H9 (cell line): ENCODE data around the gene PM20D1. TPM values are rescaled to one million over a fixed set of nuclear protein-coding genes. Genes with fewer than 3 reads are reported as not detected.

Experiments used
- DNase-seq: peaks from one replicate; pipeline ENCODE4 v3.0.0-alpha.2; 2017
- H2AFZ ChIP-seq: one replicate; pipeline ENCODE4 v1.6.1; 2013; ENCODE audit warnings: mild to moderate bottlenecking, low read length, control low read depth, moderate library complexity
- H2AK5ac ChIP-seq: 2 replicates; pipeline ENCODE4 v1.6.1; 2013; ENCODE audit warnings: low read length, control low read depth, mixed read lengths; ENCODE audit not compliant: insufficient read length
- H2BK120ac ChIP-seq: one replicate; pipeline ENCODE4 v1.6.1; 2013; ENCODE audit warnings: low read depth, mild to moderate bottlenecking, low read length, control low read depth, inconsistent platforms; ENCODE audit not compliant: poor library complexity, severe bottlenecking
- H2BK12ac ChIP-seq: 2 replicates; pipeline ENCODE4 v1.6.1; 2013; ENCODE audit warnings: low read length, control low read depth, mixed read lengths, low read depth; ENCODE audit not compliant: insufficient read length
- H2BK15ac ChIP-seq: 2 replicates; pipeline ENCODE4 v1.6.1; 2013; ENCODE audit warnings: low read depth, low read length, control low read depth
- H2BK20ac ChIP-seq: one replicate; pipeline ENCODE4 v1.6.1; 2013; ENCODE audit warnings: low read depth, mild to moderate bottlenecking, low read length, control low read depth, inconsistent platforms; ENCODE audit not compliant: poor library complexity, severe bottlenecking
- H2BK5ac ChIP-seq: 2 replicates; pipeline ENCODE4 v1.6.1; 2013; ENCODE audit warnings: low read length, control low read depth, mixed read lengths; ENCODE audit not compliant: insufficient read length
- H3K14ac ChIP-seq: 2 replicates; pipeline ENCODE4 v1.6.1; 2013; ENCODE audit warnings: low read length, control low read depth; ENCODE audit not compliant: insufficient read depth
- H3K18ac ChIP-seq: 2 replicates; pipeline ENCODE4 v1.6.1; 2013; ENCODE audit warnings: low read depth, mild to moderate bottlenecking, mixed read lengths, low read length, control low read depth; ENCODE audit not compliant: insufficient read length
- H3K23ac ChIP-seq: 2 replicates; pipeline ENCODE4 v1.6.1; 2013; ENCODE audit warnings: low read length, control low read depth, mixed read lengths, low read depth; ENCODE audit not compliant: insufficient read length
- H3K23me2 ChIP-seq: 2 replicates; pipeline ENCODE4 v1.6.1; 2013; ENCODE audit warnings: low read depth, mild to moderate bottlenecking, mixed read lengths, low read length, control low read depth; ENCODE audit not compliant: insufficient read length, poor library complexity, severe bottlenecking
- H3K27ac ChIP-seq: 2 replicates; pipeline ENCODE4 v1.5.1; 2013; ENCODE audit warnings: low read length, control low read depth, mixed read lengths, low read depth; ENCODE audit not compliant: insufficient read length
- H3K27me3 ChIP-seq: 2 replicates; pipeline ENCODE4 v1.6.1; 2013; ENCODE audit warnings: low read length, control low read depth, inconsistent platforms; ENCODE audit not compliant: insufficient read depth
- H3K4ac ChIP-seq: 2 replicates; pipeline ENCODE4 v1.6.1; 2013; ENCODE audit warnings: low read depth, mild to moderate bottlenecking, control low read depth, inconsistent platforms, low read length, moderate library complexity
- H3K4me1 ChIP-seq: 2 replicates; pipeline ENCODE4 v1.6.1; 2013; ENCODE audit warnings: low read length, control low read depth, inconsistent platforms; ENCODE audit not compliant: insufficient read depth
- H3K4me2 ChIP-seq: 2 replicates; pipeline ENCODE4 v1.6.1; 2013; ENCODE audit warnings: low read length, control low read depth, mixed read lengths; ENCODE audit not compliant: insufficient read length, insufficient read depth
- H3K56ac ChIP-seq: 2 replicates; pipeline ENCODE4 v1.6.1; 2013; ENCODE audit warnings: low read depth, mild to moderate bottlenecking, mixed read lengths, low read length, control low read depth; ENCODE audit not compliant: insufficient read length
- H3K79me1 ChIP-seq: 2 replicates; pipeline ENCODE4 v1.6.1; 2013; ENCODE audit warnings: low read depth, mild to moderate bottlenecking, moderate library complexity, low read length, control low read depth, inconsistent platforms; ENCODE audit not compliant: insufficient read depth, poor library complexity, severe bottlenecking
- H3K79me2 ChIP-seq: 2 replicates; pipeline ENCODE4 v1.6.1; 2013; ENCODE audit warnings: low read length, control low read depth, inconsistent platforms; ENCODE audit not compliant: insufficient read depth
- H3K9ac ChIP-seq: 2 replicates; pipeline ENCODE4 v1.6.1; 2013; ENCODE audit warnings: low read length, control low read depth, mixed read lengths; ENCODE audit not compliant: insufficient read length; ENCODE audit errors: extremely low read depth
- H3K9me3 ChIP-seq: one replicate; pipeline ENCODE4 v1.6.1; 2013; ENCODE audit warnings: low read depth, low read length, inconsistent platforms; ENCODE audit not compliant: control insufficient read depth
- H3T11ph ChIP-seq: one replicate; pipeline ENCODE4 v1.6.1; 2013; ENCODE audit warnings: mild to moderate bottlenecking, low read length, control low read depth, inconsistent platforms
- H4K20me1 ChIP-seq: one replicate; pipeline ENCODE4 v1.6.1; 2013; ENCODE audit not compliant: control insufficient read depth, insufficient read length, insufficient read depth
- H4K5ac ChIP-seq: 2 replicates; pipeline ENCODE4 v1.6.1; 2013; ENCODE audit warnings: low read depth, mild to moderate bottlenecking, mixed read lengths, low read length, control low read depth; ENCODE audit not compliant: insufficient read length
- H4K8ac ChIP-seq: replicated peaks from 2 replicates; pipeline ENCODE4 v1.6.1; 2013; ENCODE audit warnings: low read length, control low read depth, mixed read lengths, low read depth; ENCODE audit not compliant: insufficient read length
- H4K91ac ChIP-seq: 2 replicates; pipeline ENCODE4 v1.6.1; 2013; ENCODE audit warnings: low read depth, mild to moderate bottlenecking, moderate library complexity, mixed read lengths, low read length, control low read depth; ENCODE audit not compliant: insufficient read length
- H3K27ac Mint-ChIP-seq, 3 experiments: 2 replicates in 2 of 3; 3 replicates in 1 of 3; pipeline ENCODE4 v1.8.0; 2020 to 2021; ENCODE audit warnings: mixed read lengths in 3 of 3, mild to moderate bottlenecking in 1 of 3, moderate library complexity in 1 of 3
- H3K27me3 Mint-ChIP-seq: 2 replicates; pipeline ENCODE4 v1.8.0; 2021; ENCODE audit warnings: low read depth, mild to moderate bottlenecking, moderate library complexity, mixed read lengths
- H3K36me3 Mint-ChIP-seq, 3 experiments: 2 replicates in 2 of 3; 3 replicates in 1 of 3; pipeline ENCODE4 v1.8.0; 2020 to 2021; ENCODE audit warnings: low read depth in 3 of 3, mixed read lengths in 3 of 3; ENCODE audit not compliant: insufficient read depth in 1 of 3
- H3K4me1 Mint-ChIP-seq, 2 experiments: 2 replicates each; pipeline ENCODE4 v1.8.0; 2020; ENCODE audit warnings: mixed read lengths in 2 of 2
- H3K4me3 Mint-ChIP-seq, 2 experiments: 2 replicates in 1 of 2; 3 replicates in 1 of 2; pipeline ENCODE4 v1.8.0; 2020 to 2021; ENCODE audit warnings: mild to moderate bottlenecking in 2 of 2, mixed read lengths in 2 of 2, moderate library complexity in 1 of 2
- H3K9me3 Mint-ChIP-seq, 2 experiments: 2 replicates in 1 of 2; 3 replicates in 1 of 2; pipeline ENCODE4 v1.8.0; 2020; ENCODE audit warnings: mild to moderate bottlenecking in 2 of 2, mixed read lengths in 2 of 2, moderate library complexity in 1 of 2
- CTCF ChIP-seq: fragments of 200-600 bp; sonication (generic); conservative IDR thresholded peaks from 3 replicates; pipeline ENCODE4 v1.8.0; 2021; ENCODE audit warnings: antibody characterized with exemption, mild to moderate bottlenecking
- WGBS: extraction: QIAGEN DNeasy Blood & Tissue Kit; methylation state at CpG from one replicate; pipeline ENCODE4 v1.1.7; 2013; ENCODE audit warnings: missing lambda C conversion rate, low lambda C conversion rate, mixed read lengths; ENCODE audit not compliant: insufficient read length; ENCODE audit errors: extremely low coverage; 5-methylcytosine and 5-hydroxymethylcytosine counted together
- total RNA-seq: library from RNA; stranded (reverse); gene quantifications from 2 replicates; pipeline ENCODE4 v1.2.1, GENCODE V29; 2021

The PM20D1 gene
- total RNA-seq, 1 experiment from 2014 or later: not detected

- Histone ChIP-seq H4K20me1 (no peaks in the 10 kb centered on the region), H3K18ac (no peak overlapping the region), H2BK15ac (no peak overlapping the region), H3K4me2 (no peak overlapping the region), H3K4ac (no peak overlapping the region), H3K79me1 (no peaks in the 10 kb centered on the region), H3T11ph (no peak overlapping the region), H3K27ac (no peak overlapping the region), H3K9me3 (no peaks in the 10 kb centered on the region), H2AFZ (no peak overlapping the region), H2BK120ac (no peak overlapping the region), H3K79me2 (no peaks in the 10 kb centered on the region), H3K14ac (no peak overlapping the region), H2BK5ac (no peak overlapping the region), H4K8ac (no peak overlapping the region), H2AK5ac (no peak overlapping the region), H3K23me2 (no peaks in the 10 kb centered on the region), H3K27me3 (no peaks in the 10 kb centered on the region), H2BK20ac (no peak overlapping the region), H2BK12ac (no peak overlapping the region), H4K91ac (no peak overlapping the region), H3K4me1 (no peaks in the 10 kb centered on the region), H3K56ac (no peak overlapping the region), H3K23ac (no peak overlapping the region), H4K5ac (no peak overlapping the region), H3K9ac (no peak overlapping the region)
- no CpG with 5 or more reads among the region's 5 CpGs for WGBS
- DNase-seq: no peak
- Mint-ChIP-seq H3K27ac (no peak overlapping the region), H3K9me3 (no peaks in the 10 kb centered on the region), H3K4me3 (no peak overlapping the region), H3K36me3 (peaks cover 11 to 47% (median 45%) of the 10 kb centered on the region in 3 experiments), H3K4me1 (peaks cover 6 to 8% of the 10 kb centered on the region in 2 experiments), H3K27me3 (no peaks in the 10 kb centered on the region)
- TF ChIP-seq CTCF: no peak
Observed at GRCh38 chr1:205798577-205798976, 51.4 kb downstream of the PM20D1 start.
